Osteocyte (in vitro differentiated cells): ENCODE measurements around the gene CRHR2. TPM values are rescaled to one million over a fixed set of nuclear protein-coding genes. Genes with fewer than 3 reads are reported as not detected.

Source experiments
- DNase-seq: peaks from one replicate; pipeline ENCODE4 v3.0.0; 2021; ENCODE audit warnings: mixed read lengths; ENCODE audit not compliant: unreplicated experiment; ENCODE audit errors: extremely low spot score
- H3K27ac Mint-ChIP-seq: one replicate; pipeline ENCODE4 v1.8.0; 2021; ENCODE audit warnings: mild to moderate bottlenecking, mixed read lengths; ENCODE audit not compliant: unreplicated experiment
- H3K27me3 Mint-ChIP-seq: one replicate; pipeline ENCODE4 v1.8.0; 2021; ENCODE audit warnings: mixed read lengths; ENCODE audit not compliant: unreplicated experiment
- H3K36me3 Mint-ChIP-seq: one replicate; pipeline ENCODE4 v1.8.0; 2021; ENCODE audit warnings: mixed read lengths; ENCODE audit not compliant: unreplicated experiment
- H3K4me1 Mint-ChIP-seq: one replicate; pipeline ENCODE4 v1.8.0; 2021; ENCODE audit warnings: mixed read lengths; ENCODE audit not compliant: unreplicated experiment
- H3K4me3 Mint-ChIP-seq: one replicate; pipeline ENCODE4 v1.8.0; 2021; ENCODE audit warnings: mild to moderate bottlenecking, moderate library complexity, mixed read lengths; ENCODE audit not compliant: unreplicated experiment
- H3K9me3 Mint-ChIP-seq: one replicate; pipeline ENCODE4 v1.8.0; 2021; ENCODE audit warnings: mixed read lengths; ENCODE audit not compliant: unreplicated experiment
- total RNA-seq: library from RNA; stranded (reverse); gene quantifications from 2 replicates; pipeline ENCODE4 v1.2.1, GENCODE V29; 2021
- TF ChIP-seq, protein P1 (sequence below): fragments of 200-600 bp; sonication (generic); IDR thresholded peaks from 2 replicates; pipeline ENCODE4 v1.5.0; 2021; ENCODE audit warnings: antibody characterized with exemption, mild to moderate bottlenecking, moderate library complexity

The CRHR2 gene
- total RNA-seq, 1 donor from 2014 or later, result not detected

DNA sequence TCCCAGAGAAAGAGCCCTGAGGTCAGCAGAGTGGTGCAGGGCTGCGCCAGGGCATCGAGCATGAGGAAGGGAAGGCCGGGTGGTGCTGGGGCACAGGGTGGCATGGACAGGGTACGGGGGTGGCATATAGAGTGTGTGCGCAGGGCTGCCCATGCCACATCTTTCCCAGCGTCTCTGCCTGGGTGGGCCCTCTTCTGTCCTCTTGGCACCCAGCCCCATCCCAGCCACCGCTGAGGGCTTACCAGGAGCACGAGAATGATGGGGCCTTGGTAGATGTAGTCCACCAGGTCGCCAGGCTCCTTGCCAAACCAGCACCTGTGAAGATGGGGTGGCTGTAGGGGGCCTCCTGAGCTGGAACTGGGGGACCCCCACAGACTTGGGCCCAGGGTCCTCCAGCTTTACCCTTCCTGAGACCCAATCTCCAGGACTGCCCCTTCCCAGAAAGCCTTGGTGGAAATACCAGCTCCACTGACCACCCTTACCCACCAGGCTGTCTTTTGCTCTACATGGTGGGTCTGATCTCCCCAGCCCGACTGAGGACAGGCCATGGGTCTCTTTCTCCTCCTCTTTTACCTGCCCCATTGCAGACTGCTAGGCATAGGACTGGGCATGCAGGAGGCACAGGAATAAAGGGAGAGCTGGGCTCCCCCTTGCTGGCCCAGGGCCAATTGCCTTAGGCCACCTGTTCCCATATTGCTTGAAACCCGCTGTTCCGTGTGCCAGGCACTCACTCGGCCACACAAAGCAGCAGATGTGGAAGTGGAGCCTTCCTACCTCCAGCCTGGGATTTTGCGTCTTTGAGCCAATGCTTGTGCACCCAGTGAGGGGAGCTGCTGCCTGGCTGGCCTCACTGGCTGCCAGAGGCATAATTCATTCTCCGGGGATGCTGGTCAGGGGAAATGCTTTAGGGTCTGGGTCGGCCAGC, 21.7 kb downstream of the CRHR2 start:
- no peak for DNase-seq
- H3K27me3 Mint-ChIP-seq, result peaks cover 19% of the 10 kb centered on the region
- H3K36me3 Mint-ChIP-seq, result no peaks in the 10 kb centered on the region
- TF ChIP-seq, protein P1, sequence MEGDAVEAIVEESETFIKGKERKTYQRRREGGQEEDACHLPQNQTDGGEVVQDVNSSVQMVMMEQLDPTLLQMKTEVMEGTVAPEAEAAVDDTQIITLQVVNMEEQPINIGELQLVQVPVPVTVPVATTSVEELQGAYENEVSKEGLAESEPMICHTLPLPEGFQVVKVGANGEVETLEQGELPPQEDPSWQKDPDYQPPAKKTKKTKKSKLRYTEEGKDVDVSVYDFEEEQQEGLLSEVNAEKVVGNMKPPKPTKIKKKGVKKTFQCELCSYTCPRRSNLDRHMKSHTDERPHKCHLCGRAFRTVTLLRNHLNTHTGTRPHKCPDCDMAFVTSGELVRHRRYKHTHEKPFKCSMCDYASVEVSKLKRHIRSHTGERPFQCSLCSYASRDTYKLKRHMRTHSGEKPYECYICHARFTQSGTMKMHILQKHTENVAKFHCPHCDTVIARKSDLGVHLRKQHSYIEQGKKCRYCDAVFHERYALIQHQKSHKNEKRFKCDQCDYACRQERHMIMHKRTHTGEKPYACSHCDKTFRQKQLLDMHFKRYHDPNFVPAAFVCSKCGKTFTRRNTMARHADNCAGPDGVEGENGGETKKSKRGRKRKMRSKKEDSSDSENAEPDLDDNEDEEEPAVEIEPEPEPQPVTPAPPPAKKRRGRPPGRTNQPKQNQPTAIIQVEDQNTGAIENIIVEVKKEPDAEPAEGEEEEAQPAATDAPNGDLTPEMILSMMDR, result no peak
- H3K27ac Mint-ChIP-seq, result no peak overlapping the region
- H3K9me3 Mint-ChIP-seq, result no peaks in the 10 kb centered on the region
- no peak overlapping the region for H3K4me3 Mint-ChIP-seq
- H3K4me1 Mint-ChIP-seq, result no peaks in the 10 kb centered on the region

DNA sequence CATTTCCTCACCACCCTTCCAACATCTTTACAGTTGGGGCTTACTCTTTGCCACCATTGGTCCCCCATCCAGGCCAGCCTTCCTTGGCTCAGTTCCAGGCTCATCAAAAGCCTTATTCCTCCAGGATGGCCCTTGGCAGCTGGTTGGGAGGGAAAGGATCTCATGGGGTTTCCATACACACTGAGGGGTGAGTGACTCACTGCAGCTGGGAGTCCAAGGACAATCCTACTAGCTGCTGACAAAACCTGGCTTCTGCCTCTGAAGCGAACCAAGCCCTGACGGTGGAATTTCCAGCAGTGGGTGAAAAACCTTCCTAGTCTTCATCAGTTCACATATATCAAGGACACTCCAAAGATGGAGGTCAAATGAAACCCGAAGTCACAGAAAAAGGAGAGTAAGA, 22.9 kb downstream of the CRHR2 start:
- Mint-ChIP-seq H3K9me3 (no peaks in the 10 kb centered on the region), H3K27ac (no peak overlapping the region), H3K4me1 (no peaks in the 10 kb centered on the region), H3K27me3 (peaks cover 17% of the 10 kb centered on the region), H3K36me3 (peaks cover 2% of the 10 kb centered on the region), H3K4me3 (no peak overlapping the region)
- DNase-seq, result no peak
- TF ChIP-seq, protein P1, result no peak

DNA sequence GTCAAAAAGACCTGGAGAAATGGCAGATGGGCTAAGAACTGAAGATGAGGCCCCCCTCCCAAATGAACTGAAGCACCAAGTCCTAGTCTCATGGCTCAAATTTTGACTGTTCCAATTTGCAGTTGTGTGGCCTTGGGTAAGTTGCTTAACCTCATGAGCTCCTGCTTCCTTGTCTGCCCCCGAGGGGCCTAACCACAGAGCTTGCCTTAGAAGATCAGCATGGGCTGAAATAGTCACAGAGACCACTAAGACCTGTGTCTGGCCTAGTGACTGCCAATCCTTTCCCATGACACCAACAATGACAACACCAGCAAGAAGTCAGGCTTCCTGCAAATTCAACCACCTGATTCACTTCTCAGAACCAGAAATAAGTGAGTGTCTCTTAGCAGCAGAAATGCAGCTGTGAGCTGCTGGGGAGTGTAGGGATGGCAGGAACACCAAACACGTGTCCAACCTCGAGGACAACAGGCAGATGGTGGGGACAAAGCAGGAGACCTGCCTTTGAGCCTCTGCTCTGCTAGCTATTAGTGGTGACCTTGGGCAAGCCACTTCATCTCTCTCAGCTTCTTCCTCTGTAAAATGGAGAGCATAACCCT, 23.7 kb downstream of the CRHR2 start:
- H3K27ac Mint-ChIP-seq, result no peak overlapping the region
- no peaks in the 10 kb centered on the region for H3K9me3 Mint-ChIP-seq

DNA sequence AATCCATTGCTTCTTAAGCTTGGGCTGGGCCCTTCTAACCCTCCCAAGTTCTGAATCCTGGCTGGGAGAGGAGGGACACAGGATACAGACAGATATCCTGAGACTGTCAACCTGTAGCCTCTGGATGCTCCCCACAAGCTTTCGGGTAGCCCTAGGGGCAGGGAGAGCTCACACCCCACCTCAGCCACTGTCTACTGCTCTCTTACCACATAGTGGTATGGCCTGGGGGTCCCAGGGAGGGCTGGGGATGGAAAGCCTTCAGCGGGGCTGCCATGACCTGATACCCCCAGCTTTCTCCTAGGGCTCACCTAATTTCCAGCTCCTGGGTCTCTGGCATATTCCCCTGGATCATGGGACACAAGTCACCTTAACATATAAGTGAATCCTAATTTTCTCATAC, 25.1 kb downstream of the CRHR2 start:
- H3K4me3 Mint-ChIP-seq, result no peak overlapping the region
- no peak overlapping the region for H3K27ac Mint-ChIP-seq
- DNase-seq, result no peak
- H3K27me3 Mint-ChIP-seq, result peaks cover 6% of the 10 kb centered on the region
- peaks cover 2% of the 10 kb centered on the region for H3K36me3 Mint-ChIP-seq
- TF ChIP-seq, protein P1, result no peak
- no peaks in the 10 kb centered on the region for H3K4me1 Mint-ChIP-seq
- H3K9me3 Mint-ChIP-seq, result no peaks in the 10 kb centered on the region

More for the DNA sequence above, 23.7 kb downstream of the CRHR2 start:
- Mint-ChIP-seq H3K4me3 (no peak overlapping the region), H3K27me3 (peaks cover 13% of the 10 kb centered on the region), H3K4me1 (no peaks in the 10 kb centered on the region), H3K36me3 (peaks cover 2% of the 10 kb centered on the region)
- TF ChIP-seq, protein P1, result no peak
- DNase-seq, result no peak
